Activated naive CD8-positive, alpha-beta T cell treated with anti-CD3 and anti-CD28 coated beads, Interleukin-2, amount 50 U/mL, for 16 hours (primary cell): Measurements from ENCODE around the gene BCAR3.
"Not testable (repeated sequence)": the region's sequence is repeated elsewhere in the genome, so short reads cannot be mapped to it uniquely, and the experiment has no call there.

Experiments used
- DNase-seq: peaks from one replicate; pipeline ENCODE4 v3.0.0-alpha.2; 2020; ENCODE audit warnings: low read depth, low spot score

The BCAR3 gene

GRCh38 chr1:93577536-93578432, 103.9 kb downstream of the BCAR3 start:
- no peak for DNase-seq

GRCh38 chr1:93576746-93577145, 104.9 kb downstream of the BCAR3 start:
- no peak for DNase-seq

GRCh38 chr1:93576346-93576745, 105.3 kb downstream of the BCAR3 start:
- DNase-seq: no peak

- no peak for DNase-seq
Measured at GRCh38 chr1:93575621-93576284, 105.9 kb downstream of the BCAR3 start.

- DNase-seq: no peak
Measured at GRCh38 chr1:93574991-93575390, 106.6 kb downstream of the BCAR3 start.

GRCh38 chr1:93574511-93574910, 107.1 kb downstream of the BCAR3 start:
- DNase-seq: no peak

- DNase-seq: no peak
Measured at GRCh38 chr1:93573940-93574469, 107.6 kb downstream of the BCAR3 start.

GRCh38 chr1:93571623-93572310, 109.9 kb downstream of the BCAR3 start:
- no peak for DNase-seq

- no peak for DNase-seq
Measured at GRCh38 chr1:93569489-93569888, 112.1 kb downstream of the BCAR3 start.

GRCh38 chr1:93567255-93567918, 114.2 kb downstream of the BCAR3 start:
- DNase-seq: no peak

GRCh38 chr1:93566227-93566626, 115.4 kb downstream of the BCAR3 start:
- DNase-seq: no peak

GRCh38 chr1:93565496-93566206, 116.0 kb downstream of the BCAR3 start:
- no peak for DNase-seq

- DNase-seq: no peak
Measured at GRCh38 chr1:93559695-93560094, 121.9 kb downstream of the BCAR3 start.

GRCh38 chr1:93559045-93559444, 122.6 kb downstream of the BCAR3 start:
- DNase-seq: no peak

GRCh38 chr1:93556291-93556690, 125.3 kb downstream of the BCAR3 start:
- no peak for DNase-seq

- DNase-seq: no peak
Measured at GRCh38 chr1:93554883-93555872, 126.5 kb downstream of the BCAR3 start.

GRCh38 chr1:93553886-93554490, 127.6 kb downstream of the BCAR3 start:
- not testable (repeated sequence) for DNase-seq

- no peak for DNase-seq
Measured at GRCh38 chr1:93552741-93553455, 128.7 kb downstream of the BCAR3 start.

- no peak for DNase-seq
Measured at GRCh38 chr1:93549811-93550210, 131.8 kb downstream of the BCAR3 start.
